Activated naive CD8-positive, alpha-beta T cell (primary cell): Measurements from ENCODE around the gene CD101.
"Not testable (repeated sequence)": the region's sequence is repeated elsewhere in the genome, so short reads cannot be mapped to it uniquely, and the experiment has no call there.

Experiments
- H3K27ac Mint-ChIP-seq: one replicate; pipeline ENCODE4 v1.8.0; 2021; ENCODE audit warnings: mixed read lengths
- H3K27me3 Mint-ChIP-seq: one replicate; pipeline ENCODE4 v1.8.0; 2021; ENCODE audit warnings: mixed read lengths
- H3K36me3 Mint-ChIP-seq: one replicate; pipeline ENCODE4 v1.8.0; 2021; ENCODE audit warnings: mixed read lengths
- H3K4me1 Mint-ChIP-seq: one replicate; pipeline ENCODE4 v1.8.0; 2021; ENCODE audit warnings: low read depth, mixed read lengths
- H3K4me3 Mint-ChIP-seq: one replicate; pipeline ENCODE4 v1.8.0; 2021; ENCODE audit warnings: mild to moderate bottlenecking, mixed read lengths
- H3K9me3 Mint-ChIP-seq: one replicate; pipeline ENCODE4 v1.8.0; 2021; ENCODE audit warnings: low read depth, mixed read lengths

CD101 gene

DNA sequence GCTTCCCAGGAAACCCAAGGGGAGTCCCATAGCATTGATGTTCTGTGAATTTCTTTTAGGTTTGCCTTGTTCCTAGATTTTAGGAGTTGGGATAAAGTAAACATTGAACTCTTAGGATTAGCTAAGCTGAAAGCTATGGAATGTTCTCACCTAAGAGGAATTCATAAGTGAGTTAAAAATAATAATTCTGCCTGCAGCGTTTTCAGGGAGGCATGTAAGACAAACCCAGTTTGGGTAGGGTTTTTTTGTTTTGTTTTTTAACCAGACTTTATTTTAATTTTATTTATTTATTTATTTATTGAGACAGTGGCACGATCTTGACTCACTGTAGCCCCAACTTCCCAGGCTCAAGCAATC, 28.9 kb upstream of the CD101 start:
- H3K4me1 Mint-ChIP-seq = no peaks in the 10 kb centered on the region
- peaks cover 4% of the 10 kb centered on the region for H3K36me3 Mint-ChIP-seq

DNA sequence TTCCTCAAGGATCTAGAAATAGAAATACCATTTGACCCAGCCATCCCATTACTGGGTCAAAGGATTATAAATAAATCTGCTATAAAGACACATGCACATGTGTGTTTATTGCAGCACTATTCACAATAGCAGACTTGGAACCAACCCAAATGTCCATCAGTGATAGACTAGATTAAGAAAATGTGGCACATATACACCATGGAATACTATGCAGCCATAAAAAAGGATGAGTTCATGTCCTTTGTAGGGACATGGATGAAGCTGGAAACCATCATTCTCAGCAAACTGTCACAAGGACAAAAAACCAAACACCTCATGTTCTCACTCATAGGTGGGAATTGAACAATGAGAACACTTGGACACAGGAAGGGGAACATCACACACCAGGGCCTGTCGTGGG, 21.3 kb upstream of the CD101 start:
- not testable (repeated sequence) for H3K27me3 Mint-ChIP-seq, H3K4me3 Mint-ChIP-seq, H3K27ac Mint-ChIP-seq, H3K9me3 Mint-ChIP-seq, H3K36me3 Mint-ChIP-seq
- H3K4me1 Mint-ChIP-seq = peaks cover 13% of the 10 kb centered on the region

More for the DNA sequence above, 28.9 kb upstream of the CD101 start:
- Mint-ChIP-seq H3K27ac (no peak overlapping the region), H3K27me3 (no peaks in the 10 kb centered on the region), H3K4me3 (no peak overlapping the region), H3K9me3 (no peaks in the 10 kb centered on the region)

DNA sequence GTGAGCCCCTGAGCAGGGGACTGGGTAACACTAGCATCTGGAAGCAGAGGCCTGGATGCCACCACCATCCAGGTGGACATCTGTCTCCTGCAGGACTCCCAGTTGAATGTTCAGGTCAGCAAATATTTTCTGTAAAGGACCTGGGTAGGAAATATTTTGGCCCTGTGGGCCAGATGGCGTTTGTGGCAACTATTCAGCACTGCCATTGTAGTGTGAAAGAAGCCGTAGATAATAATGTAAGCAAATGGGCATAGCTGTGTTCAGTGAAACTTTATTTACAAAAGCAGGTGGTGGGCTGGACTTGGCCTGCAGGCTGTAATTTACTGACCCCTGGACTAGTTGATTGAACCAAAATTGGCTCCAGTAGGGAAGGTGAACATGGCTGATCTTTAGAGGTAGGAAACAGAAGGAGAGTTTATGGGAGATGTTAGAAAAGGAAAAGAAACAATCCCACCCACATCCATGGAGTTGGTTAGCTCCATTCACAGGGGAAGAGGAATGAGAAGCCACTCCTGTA, 20.0 kb upstream of the CD101 start:
- Mint-ChIP-seq H3K4me1 (peaks cover 21% of the 10 kb centered on the region), H3K4me3 (no peak overlapping the region), H3K36me3 (no peaks in the 10 kb centered on the region), H3K27me3 (no peaks in the 10 kb centered on the region), H3K27ac (no peak overlapping the region), H3K9me3 (no peaks in the 10 kb centered on the region)

DNA sequence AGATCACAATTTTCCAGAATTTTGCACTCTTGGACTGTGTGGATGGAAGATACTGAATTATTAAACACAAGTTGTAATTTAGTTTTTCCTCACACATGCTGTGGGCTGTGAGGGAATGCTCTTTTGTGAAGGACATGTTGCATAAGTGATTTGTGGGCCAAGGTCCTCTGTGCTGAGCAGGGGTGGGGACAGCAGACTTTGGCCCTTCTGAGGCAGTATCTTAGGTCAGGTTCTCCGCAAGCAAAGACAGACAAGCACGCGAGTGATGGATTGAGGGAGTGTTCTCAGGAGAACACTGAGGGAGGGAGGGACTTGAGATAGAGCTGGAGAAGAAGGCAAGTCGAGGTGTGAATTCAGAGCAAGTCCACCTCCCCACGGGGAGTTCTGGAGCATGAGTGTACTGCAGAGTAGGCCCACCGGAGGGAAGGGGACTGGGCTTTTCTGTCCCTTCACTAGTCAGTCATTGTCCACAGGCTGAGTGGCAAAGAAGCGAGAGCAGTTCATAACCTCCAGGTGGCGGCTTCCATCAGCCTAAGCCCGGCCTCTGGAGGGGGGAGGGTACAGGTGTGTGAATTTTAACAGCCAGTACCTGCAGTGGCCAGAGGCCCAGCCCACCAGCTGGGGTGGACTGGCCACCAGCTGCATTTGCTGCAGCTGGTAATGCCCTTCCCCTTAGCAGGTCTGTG, 19.1 kb upstream of the CD101 start:
- no peaks in the 10 kb centered on the region for H3K9me3 Mint-ChIP-seq
- no peaks in the 10 kb centered on the region for H3K27me3 Mint-ChIP-seq
- no peak overlapping the region for H3K4me3 Mint-ChIP-seq
- peaks cover 30% of the 10 kb centered on the region for H3K4me1 Mint-ChIP-seq
- no peaks in the 10 kb centered on the region for H3K36me3 Mint-ChIP-seq
- H3K27ac Mint-ChIP-seq = no peak overlapping the region

DNA sequence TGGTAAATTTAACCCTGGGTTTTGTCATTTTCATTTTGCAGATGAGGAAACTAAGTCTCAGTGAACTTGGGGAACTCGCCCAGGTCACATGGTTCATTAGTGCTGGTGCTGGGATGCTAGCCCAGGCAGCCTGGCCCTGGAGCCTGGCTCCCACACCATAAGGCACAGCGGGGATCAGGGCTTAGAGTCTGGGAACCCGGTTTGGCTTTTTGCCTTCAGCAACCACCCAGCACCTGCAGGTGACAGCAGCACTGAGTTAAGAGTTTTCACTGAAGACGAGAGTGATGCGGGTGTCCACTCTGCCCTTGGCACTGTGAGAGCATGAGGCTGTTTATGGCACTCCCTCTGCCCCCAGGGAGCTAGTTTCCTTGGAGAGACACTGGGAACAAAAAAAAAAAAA, 18.4 kb upstream of the CD101 start:
- Mint-ChIP-seq H3K4me3 (no peak overlapping the region), H3K9me3 (no peaks in the 10 kb centered on the region), H3K4me1 (peaks cover 37% of the 10 kb centered on the region), H3K36me3 (no peaks in the 10 kb centered on the region), H3K27me3 (no peaks in the 10 kb centered on the region), H3K27ac (no peak overlapping the region)

DNA sequence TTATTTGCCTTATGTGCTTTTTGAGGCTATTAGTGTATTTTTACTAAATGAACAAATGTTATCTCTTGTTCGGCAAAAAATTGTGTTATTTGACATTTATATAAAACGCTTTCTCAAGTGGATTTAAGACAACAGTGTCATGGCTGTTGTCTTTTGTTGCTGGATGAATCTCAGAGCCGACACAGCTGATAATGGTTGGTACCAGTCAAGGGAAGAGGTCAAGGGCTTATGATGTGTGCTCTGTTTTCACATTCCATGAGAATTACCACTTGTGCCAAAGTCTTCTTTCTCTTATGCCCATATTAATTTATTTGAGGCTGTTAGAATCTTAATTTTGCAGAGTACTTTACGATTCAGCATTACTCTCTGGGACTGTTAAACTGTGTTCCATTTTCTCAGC, 17.9 kb upstream of the CD101 start:
- H3K27me3 Mint-ChIP-seq = no peaks in the 10 kb centered on the region
- H3K36me3 Mint-ChIP-seq = no peaks in the 10 kb centered on the region
- peaks cover 42% of the 10 kb centered on the region for H3K4me1 Mint-ChIP-seq
- H3K27ac Mint-ChIP-seq = no peak overlapping the region
- H3K9me3 Mint-ChIP-seq = no peaks in the 10 kb centered on the region
- no peak overlapping the region for H3K4me3 Mint-ChIP-seq

DNA sequence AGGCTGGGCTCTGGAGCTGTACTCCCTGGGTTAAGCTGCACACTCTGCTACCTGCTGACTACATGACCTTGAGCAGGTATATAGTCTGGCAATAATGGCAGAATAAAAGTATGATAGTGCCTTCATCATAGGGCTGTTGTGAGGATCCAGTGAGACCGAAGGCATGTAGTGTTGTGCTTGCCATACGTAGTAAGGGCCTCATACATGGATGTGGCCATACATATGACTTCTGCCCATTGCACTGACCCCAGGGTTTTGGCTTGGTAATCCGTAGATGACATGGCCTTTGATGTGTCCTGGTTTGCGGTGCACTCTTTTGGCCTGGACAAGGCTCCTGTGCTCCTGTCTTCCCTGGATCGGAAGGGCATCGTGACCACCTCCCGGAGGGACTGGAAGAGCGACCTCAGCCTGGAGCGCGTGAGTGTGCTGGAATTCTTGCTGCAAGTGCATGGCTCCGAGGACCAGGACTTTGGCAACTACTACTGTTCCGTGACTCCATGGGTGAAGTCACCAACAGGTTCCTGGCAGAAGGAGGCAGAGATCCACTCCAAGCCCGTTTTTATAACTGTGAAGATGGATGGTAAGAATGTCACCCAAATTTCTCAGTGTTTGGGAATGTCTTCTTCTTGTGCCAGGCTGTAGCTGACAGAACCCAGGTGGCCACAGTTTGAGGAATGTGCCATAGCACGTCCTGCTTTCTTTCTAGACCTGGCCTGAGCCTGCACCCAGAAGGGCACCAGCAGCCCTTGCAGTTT, 17.0 kb upstream of the CD101 start:
- no peaks in the 10 kb centered on the region for H3K27me3 Mint-ChIP-seq

DNA sequence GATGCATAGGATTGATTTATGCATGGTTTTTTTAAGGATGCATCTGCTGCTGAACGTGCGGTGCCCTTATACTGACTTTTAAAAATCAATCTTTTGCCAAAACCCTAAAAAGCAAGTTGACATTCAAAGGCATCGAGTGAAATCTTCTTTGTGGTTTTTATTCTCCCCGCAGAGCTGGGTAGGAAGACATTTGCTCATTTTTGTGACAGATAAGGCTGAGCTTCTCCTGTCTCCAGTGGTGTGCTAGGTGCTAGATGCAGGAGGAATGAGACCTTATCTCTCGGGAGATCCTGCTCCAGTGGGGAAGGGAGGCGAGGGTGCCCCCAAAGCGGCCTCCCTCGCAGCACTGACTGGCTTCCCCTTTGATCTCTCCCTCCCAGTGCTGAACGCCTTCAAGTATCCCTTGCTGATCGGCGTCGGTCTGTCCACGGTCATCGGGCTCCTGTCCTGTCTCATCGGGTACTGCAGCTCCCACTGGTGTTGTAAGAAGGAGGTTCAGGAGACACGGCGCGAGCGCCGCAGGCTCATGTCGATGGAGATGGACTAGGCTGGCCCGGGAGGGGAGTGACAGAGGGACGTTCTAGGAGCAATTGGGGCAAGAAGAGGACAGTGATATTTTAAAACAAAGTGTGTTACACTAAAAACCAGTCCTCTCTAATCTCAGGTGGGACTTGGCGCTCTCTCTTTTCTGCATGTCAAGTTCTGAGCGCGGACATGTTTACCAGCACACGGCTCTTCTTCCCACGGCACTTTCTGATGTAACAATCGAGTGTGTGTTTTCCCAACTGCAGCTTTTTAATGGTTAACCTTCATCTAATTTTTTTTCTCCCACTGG, 14.9 kb upstream of the CD101 start:
- H3K9me3 Mint-ChIP-seq = no peaks in the 10 kb centered on the region
- peaks cover 66% of the 10 kb centered on the region for H3K4me1 Mint-ChIP-seq
- H3K36me3 Mint-ChIP-seq = no peaks in the 10 kb centered on the region
- peak overlapping the region; percentile 85 for H3K4me3 Mint-ChIP-seq
- H3K27ac Mint-ChIP-seq = peak overlapping the region; percentile 99
- H3K27me3 Mint-ChIP-seq = no peaks in the 10 kb centered on the region

More for the DNA sequence above, 17.0 kb upstream of the CD101 start:
- Mint-ChIP-seq H3K9me3 (no peaks in the 10 kb centered on the region), H3K4me1 (peaks cover 48% of the 10 kb centered on the region), H3K27ac (no peak overlapping the region), H3K4me3 (no peak overlapping the region), H3K36me3 (no peaks in the 10 kb centered on the region)

DNA sequence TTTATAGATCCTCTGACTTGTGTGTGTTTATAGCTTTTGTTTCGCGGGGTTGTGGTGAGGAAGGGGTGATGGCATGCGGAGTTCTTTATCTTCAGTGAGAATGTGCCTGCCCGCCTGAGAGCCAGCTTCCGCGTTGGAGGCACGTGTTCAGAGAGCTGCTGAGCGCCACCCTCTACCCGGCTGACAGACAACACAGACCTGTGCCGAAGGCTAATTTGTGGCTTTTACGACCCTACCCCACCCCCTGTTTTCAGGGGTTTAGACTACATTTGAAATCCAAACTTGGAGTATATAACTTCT, 14.4 kb upstream of the CD101 start:
- Mint-ChIP-seq H3K36me3 (no peaks in the 10 kb centered on the region), H3K27me3 (no peaks in the 10 kb centered on the region), H3K4me1 (peaks cover 71% of the 10 kb centered on the region), H3K27ac (peak overlapping the region; percentile 99), H3K4me3 (peak overlapping the region; percentile 85), H3K9me3 (no peaks in the 10 kb centered on the region)

DNA sequence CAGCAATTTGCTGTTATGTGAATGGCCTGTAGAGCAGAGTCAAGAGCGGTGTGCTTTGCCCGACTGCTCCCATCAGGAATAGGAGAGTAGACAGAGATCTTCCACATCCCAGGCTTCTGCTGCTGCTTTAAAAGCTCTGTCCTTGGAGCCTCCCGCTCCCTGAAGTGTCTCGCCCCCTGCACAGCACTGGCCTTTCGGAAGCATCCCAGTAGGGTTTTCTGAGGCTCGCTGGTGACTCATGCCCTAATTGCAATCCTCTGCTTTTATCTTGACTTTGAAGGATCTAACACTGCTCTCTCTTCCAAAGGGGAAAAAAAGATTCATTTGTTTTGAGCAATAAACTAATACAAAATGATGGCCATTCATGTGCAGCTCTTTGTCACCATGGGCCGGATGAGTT, 13.3 kb upstream of the CD101 start:
- peak overlapping the region; percentile 24 for H3K27ac Mint-ChIP-seq
- H3K4me3 Mint-ChIP-seq = no peak overlapping the region
- peaks cover 5% of the 10 kb centered on the region for H3K36me3 Mint-ChIP-seq
- peaks cover 77% of the 10 kb centered on the region for H3K4me1 Mint-ChIP-seq
- H3K9me3 Mint-ChIP-seq = no peaks in the 10 kb centered on the region
- no peaks in the 10 kb centered on the region for H3K27me3 Mint-ChIP-seq

DNA sequence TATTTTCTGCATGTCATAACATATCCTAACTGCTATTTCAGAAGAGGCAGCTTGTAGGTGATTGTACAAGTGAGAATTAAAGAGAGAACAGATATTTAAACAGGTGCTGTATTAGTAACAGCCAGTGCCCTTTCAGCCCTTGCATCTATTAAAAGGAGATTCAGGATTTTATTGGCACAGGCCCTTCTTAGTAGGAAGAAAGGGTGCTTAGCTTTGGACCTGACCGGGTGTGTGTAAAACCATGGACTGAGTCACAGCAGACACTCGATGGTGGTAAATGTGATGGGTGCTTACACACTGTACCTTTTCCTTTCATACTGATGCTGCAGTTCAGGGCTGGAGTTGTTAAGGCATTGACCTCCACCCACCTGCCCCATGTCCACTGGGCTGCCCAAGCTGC, 12.7 kb upstream of the CD101 start:
- Mint-ChIP-seq H3K4me3 (no peak overlapping the region), H3K9me3 (no peaks in the 10 kb centered on the region), H3K4me1 (peaks cover 75% of the 10 kb centered on the region), H3K27ac (no peak overlapping the region), H3K27me3 (no peaks in the 10 kb centered on the region), H3K36me3 (peaks cover 5% of the 10 kb centered on the region)

DNA sequence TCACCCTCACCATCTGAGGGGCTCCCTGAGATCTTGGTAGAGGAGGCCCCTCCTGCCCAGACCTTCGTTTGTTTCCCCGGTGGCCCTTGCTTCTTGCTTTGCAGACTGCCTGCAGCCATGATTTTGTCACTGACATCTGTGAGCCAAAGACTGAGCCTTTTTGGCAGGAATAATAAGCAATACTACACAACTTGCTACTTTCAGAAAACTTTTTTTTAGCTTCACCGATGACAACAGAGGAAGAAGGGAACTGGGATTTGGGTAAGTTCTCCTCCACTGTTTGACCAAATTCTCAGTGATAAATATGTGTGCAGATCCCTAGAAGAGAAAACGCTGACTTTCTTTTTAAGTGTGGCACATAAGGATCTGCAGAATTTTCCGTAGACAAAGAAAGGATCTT, 11.7 kb upstream of the CD101 start:
- peaks cover 67% of the 10 kb centered on the region for H3K4me1 Mint-ChIP-seq
- H3K9me3 Mint-ChIP-seq = no peaks in the 10 kb centered on the region
- no peak overlapping the region for H3K27ac Mint-ChIP-seq
- H3K36me3 Mint-ChIP-seq = peaks cover 5% of the 10 kb centered on the region
- H3K27me3 Mint-ChIP-seq = no peaks in the 10 kb centered on the region
- H3K4me3 Mint-ChIP-seq = no peak overlapping the region

DNA sequence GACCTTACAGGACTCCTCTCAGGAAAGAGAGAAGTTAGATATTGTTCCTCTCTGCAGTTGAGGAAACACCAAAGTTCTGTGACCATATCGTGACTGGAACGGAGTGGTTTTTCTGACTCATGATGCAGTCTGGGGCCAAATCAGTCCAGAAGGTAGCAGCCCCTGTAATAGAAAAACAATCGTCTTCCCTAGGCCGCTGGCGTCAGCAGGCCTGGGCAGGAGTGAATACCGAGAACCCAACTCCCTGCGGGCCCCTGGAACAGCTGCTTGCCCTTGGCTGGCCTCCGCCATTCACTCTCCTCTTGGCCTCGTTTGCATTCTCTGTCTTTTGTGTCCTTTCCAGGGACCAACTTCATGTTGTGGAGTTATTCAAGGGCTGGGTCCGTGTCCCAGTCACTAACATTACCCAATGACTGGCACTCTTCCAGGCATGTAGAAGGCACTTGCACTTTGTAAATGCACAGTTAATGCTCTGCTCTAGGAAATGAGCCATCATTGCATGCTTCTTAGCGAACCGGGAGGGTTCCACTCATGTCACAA, 10.9 kb upstream of the CD101 start:
- no peak overlapping the region for H3K27ac Mint-ChIP-seq
- H3K27me3 Mint-ChIP-seq = no peaks in the 10 kb centered on the region
- H3K4me1 Mint-ChIP-seq = peaks cover 63% of the 10 kb centered on the region
- peaks cover 5% of the 10 kb centered on the region for H3K36me3 Mint-ChIP-seq
- no peaks in the 10 kb centered on the region for H3K9me3 Mint-ChIP-seq
- no peak overlapping the region for H3K4me3 Mint-ChIP-seq

DNA sequence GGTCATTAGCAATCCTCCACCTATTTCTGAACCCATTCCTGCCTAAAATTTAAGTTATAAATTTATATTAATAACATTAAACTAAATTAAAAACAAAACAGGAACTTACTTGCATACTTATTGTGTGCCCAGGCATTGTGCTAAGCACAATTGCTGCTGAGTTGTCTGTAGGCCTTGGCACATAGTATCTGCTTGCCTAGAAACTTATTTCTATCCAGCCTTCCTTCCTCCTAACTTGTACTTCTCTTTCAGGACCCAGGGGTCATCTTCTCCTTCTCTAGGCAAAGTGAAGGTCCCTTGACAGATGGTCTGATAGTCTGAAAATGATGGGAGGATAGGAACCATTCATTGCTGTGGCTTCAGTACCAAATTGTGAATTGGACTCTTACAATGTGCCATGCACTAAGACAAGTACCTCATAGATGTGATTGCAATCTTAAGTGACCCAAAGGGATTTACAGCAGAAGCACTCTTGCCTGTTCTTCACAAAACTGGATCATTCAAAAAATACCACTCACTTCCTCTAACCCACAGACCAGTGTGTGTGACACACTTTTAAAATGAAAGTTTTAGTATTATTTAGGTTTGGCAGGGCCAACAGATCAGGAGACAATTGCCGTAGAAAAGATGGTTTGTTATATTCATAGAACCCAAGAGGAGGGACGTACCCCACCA, 10.3 kb upstream of the CD101 start:
- Mint-ChIP-seq H3K27me3 (no peaks in the 10 kb centered on the region), H3K36me3 (peaks cover 5% of the 10 kb centered on the region), H3K4me1 (peaks cover 58% of the 10 kb centered on the region), H3K4me3 (peak overlapping the region; percentile 47), H3K27ac (peak overlapping the region; percentile 41), H3K9me3 (no peaks in the 10 kb centered on the region)
